PC-3 (cell line): ENCODE measurements around the gene CELSR2.

Source experiments
- CTCF ChIP-seq: fragments of 300-600 bp; sonication (generic); conservative IDR thresholded peaks from 2 replicates; pipeline ENCODE4 v1.5.1; 2017; ENCODE audit warnings: antibody characterized with exemption, low read depth, mild to moderate bottlenecking, low read length
- EZH2 ChIP-seq: fragments of 300-600 bp; sonication (generic); IDR thresholded peaks from one replicate; pipeline ENCODE4 v1.6.1; 2017; ENCODE audit warnings: antibody characterized with exemption, mild to moderate bottlenecking, low read length; ENCODE audit not compliant: unreplicated experiment

GRCh38 chr1:109319114-109319513 lies 69.8 kb downstream of the CELSR2 start:
- TF ChIP-seq CTCF (no peak), EZH2 (no peak)
